Stimulated activated CD8-positive, alpha-beta memory T cell treated with anti-CD3 and anti-CD28 coated beads, Interleukin-7, amount 100 ng/mL, for 48 hours (primary cell): ENCODE measurements around the gene ZC3H7A.

Experiments used
- DNase-seq, 2 donors: peaks; one replicate each; pipeline ENCODE4 v3.0.0-alpha.2; 2020; ENCODE audit warnings: low read depth in 1 of 2; ENCODE audit errors: extremely low read depth in 1 of 2

Gene ZC3H7A

GRCh38 chr16:11708421-11708820, 88.6 kb downstream of the ZC3H7A start:
- no peak for DNase-seq

- no peak for DNase-seq
Observed at GRCh38 chr16:11707679-11708197, 89.3 kb downstream of the ZC3H7A start.

- DNase-seq, result no peak
Observed at GRCh38 chr16:11706180-11706742, 90.8 kb downstream of the ZC3H7A start.

GRCh38 chr16:11705311-11706025, 91.6 kb downstream of the ZC3H7A start:
- no peak for DNase-seq
